SK-N-SH (cell line): Measurements from ENCODE around the gene DOCK8. TPM values are rescaled to one million over a fixed set of nuclear protein-coding genes. Genes with fewer than 3 reads are reported as not detected.

Source experiments
- CTCF ChIA-PET: fragments of 300-600, 350-600 bp; formaldehyde crosslinking; extraction: SDS; loops from one replicate; lab custom pipeline; 2021; lab: Yijun Ruan, JAX
- POLR2A ChIA-PET: fragments of 350-600 bp; sonication (Branson Sonifier 250); formaldehyde crosslinking; extraction: SDS; loops from one replicate; lab custom pipeline; 2020; ENCODE audit warnings: antibody characterized with exemption, inconsistent platforms; lab: Yijun Ruan, JAX
- DNase-seq: peaks from one replicate; pipeline ENCODE4 v3.0.0; 2012
- H2AFZ ChIP-seq: fragments of 200-600 bp; sonication (generic); 2 replicates; pipeline ENCODE4 v1.8.1; 2016; ENCODE audit warnings: antibody characterized with exemption, mild to moderate bottlenecking, low read depth
- H3F3A ChIP-seq: fragments of 200-600 bp; sonication (generic); replicated peaks from 2 replicates; pipeline ENCODE3; 2016; ENCODE audit warnings: antibody characterized with exemption, mild to moderate bottlenecking; ENCODE audit not compliant: insufficient read depth
- H3K27ac ChIP-seq, 2 experiments: fragments of 200-500 bp in 1 of 2; fragments of 200-600 bp in 1 of 2; sonication (Bioruptor generic) in 1 of 2; sonication (generic), shearing (Covaris generic) in 1 of 2; 2 replicates each; pipeline versions ENCODE4 v1.5.1 to v1.6.1; 2014 to 2016; ENCODE audit warnings: low read depth in 2 of 2, inconsistent platforms in 1 of 2, low read length in 1 of 2, mild to moderate bottlenecking in 1 of 2, mixed read lengths in 1 of 2
- H3K27me3 ChIP-seq: fragments of 200-600 bp; sonication (generic), shearing (Covaris generic); 2 replicates; pipeline ENCODE4 v1.6.1; 2016; ENCODE audit warnings: mixed run types; ENCODE audit not compliant: insufficient read depth
- H3K36me3 ChIP-seq, 2 experiments: fragments of 200-500 bp in 1 of 2; fragments of 200-600 bp in 1 of 2; sonication (Bioruptor generic) in 1 of 2; sonication (generic) in 1 of 2; replicated peaks in 1 of 2; 2 replicates each; pipeline versions ENCODE3 to v1.5.1; 2014 to 2016; ENCODE audit warnings: low read length in 1 of 2, mild to moderate bottlenecking in 1 of 2; ENCODE audit not compliant: insufficient read depth in 2 of 2, control insufficient read depth in 1 of 2
- H3K4me1 ChIP-seq, 2 experiments: fragments of 200-500 bp in 1 of 2; fragments of 200-600 bp in 1 of 2; sonication (Bioruptor generic) in 1 of 2; sonication (generic), shearing (Covaris generic) in 1 of 2; 2 replicates each; pipeline versions ENCODE4 v1.5.1 to v1.6.1; 2014 to 2016; ENCODE audit warnings: low read depth in 1 of 2, low read length in 1 of 2, mixed run types in 1 of 2; ENCODE audit not compliant: insufficient read depth in 2 of 2, control insufficient read depth in 1 of 2
- H3K4me2 ChIP-seq: fragments of 200-600 bp; sonication (generic), shearing (Covaris generic); 2 replicates; pipeline ENCODE4 v1.6.1; 2017; ENCODE audit warnings: mixed run types
- H3K4me3 ChIP-seq, 2 experiments: fragments of 200-500 bp in 1 of 2; fragments of 200-600 bp in 1 of 2; sonication (Bioruptor generic) in 1 of 2; sonication (generic), shearing (Covaris generic) in 1 of 2; 2 replicates each; pipeline versions ENCODE4 v1.5.1 to v1.8.1; 2014 to 2016; ENCODE audit warnings: low read depth in 2 of 2, inconsistent platforms in 1 of 2, low read length in 1 of 2, mild to moderate bottlenecking in 1 of 2, mixed read lengths in 1 of 2, moderate library complexity in 1 of 2
- H3K79me2 ChIP-seq: fragments of 200-600 bp; sonication (generic); 2 replicates; pipeline ENCODE4 v1.8.1; 2017; ENCODE audit warnings: mild to moderate bottlenecking; ENCODE audit not compliant: insufficient read depth
- H3K9ac ChIP-seq: fragments of 200-600 bp; sonication (generic); 2 replicates; pipeline ENCODE4 v1.6.1; 2017; ENCODE audit warnings: mixed run types
- H3K9me2 ChIP-seq: fragments of 200-600 bp; sonication (generic); 2 replicates; pipeline ENCODE4 v1.6.1; 2017; ENCODE audit warnings: mixed run types
- H3K9me3 ChIP-seq: fragments of 200-600 bp; sonication (generic); 2 replicates; pipeline ENCODE4 v1.6.1; 2017; ENCODE audit warnings: mixed run types, mild to moderate bottlenecking, moderate library complexity
- H4K20me1 ChIP-seq: fragments of 200-600 bp; sonication (generic); 2 replicates; pipeline ENCODE4 v1.6.1; 2017; ENCODE audit warnings: mild to moderate bottlenecking, mixed run types; ENCODE audit not compliant: insufficient read depth
- CHD2 ChIP-seq: fragments of 150-350 bp; IDR thresholded peaks from 2 replicates; pipeline ENCODE4 v1.6.1; 2018; ENCODE audit warnings: low read length; ENCODE audit not compliant: partially characterized antibody
- EZH2phosphoT487 ChIP-seq: fragments of 200-600 bp; sonication (generic); IDR thresholded peaks from 2 replicates; pipeline ENCODE4 v1.6.1; 2017; ENCODE audit warnings: low read depth, mixed run types, mild to moderate bottlenecking, antibody characterized with exemption, moderate library complexity, borderline replicate concordance
- FOXM1 ChIP-seq: IDR thresholded peaks from 2 replicates; pipeline ENCODE4 v1.4.0; 2012; ENCODE audit warnings: low read depth, mild to moderate bottlenecking
- JUND ChIP-seq: IDR thresholded peaks from 2 replicates; pipeline ENCODE4 v1.4.0; 2012
- NFIC ChIP-seq: IDR thresholded peaks from 2 replicates; pipeline ENCODE4 v1.4.0; 2012; ENCODE audit warnings: borderline replicate concordance
- RAD21 ChIP-seq: IDR thresholded peaks from 2 replicates; pipeline ENCODE4 v1.6.1; 2012; ENCODE audit warnings: mild to moderate bottlenecking, low read length
- RCOR1 ChIP-seq: fragments of 150-350 bp; IDR thresholded peaks from 2 replicates; pipeline ENCODE4 v1.6.1; 2017; ENCODE audit warnings: antibody characterized with exemption, low read length
- RFX5 ChIP-seq: IDR thresholded peaks from 2 replicates; pipeline ENCODE4 v1.6.1; 2012; ENCODE audit warnings: mild to moderate bottlenecking, improper control_type of control experiment, low read length
- RXRA ChIP-seq: IDR thresholded peaks from 2 replicates; pipeline ENCODE4 v1.4.0; 2012; ENCODE audit warnings: low read depth, mild to moderate bottlenecking, borderline replicate concordance
- SIN3A ChIP-seq: IDR thresholded peaks from 2 replicates; pipeline ENCODE4 v1.6.1; 2012; ENCODE audit warnings: low read depth, mild to moderate bottlenecking, low read length, moderate library complexity, borderline replicate concordance
- SMC3 ChIP-seq: IDR thresholded peaks from 2 replicates; pipeline ENCODE4 v1.6.1; 2012; ENCODE audit warnings: low read depth, low read length, improper control_type of control experiment
- TAF1 ChIP-seq: IDR thresholded peaks from 2 replicates; pipeline ENCODE4 v1.6.1; 2012; ENCODE audit warnings: low read depth, mild to moderate bottlenecking, low read length, moderate library complexity, borderline replicate concordance
- YY1 ChIP-seq: IDR thresholded peaks from 2 replicates; pipeline ENCODE4 v1.4.0; 2012; ENCODE audit warnings: low read depth, mild to moderate bottlenecking
- WGBS: methylation state at CpG from one replicate; pipeline ENCODE4 v1.1.6; 2017; ENCODE audit warnings: low lambda C conversion rate; 5-methylcytosine and 5-hydroxymethylcytosine counted together
- polyA plus RNA-seq, 3 experiments: library from polyadenylated mRNA; depleted of rRNA; stranded (reverse); fragments of >200 nt; gene quantifications; 2 replicates each; pipeline ENCODE4 v1.2.3, GENCODE V29; 2012
- TF ChIP-seq, protein P1 (sequence below): IDR thresholded peaks from 2 replicates; pipeline ENCODE4 v1.4.0; 2012; ENCODE audit warnings: low read depth, borderline replicate concordance
- TF ChIP-seq, protein P2 (sequence below): fragments of 200-600 bp; sonication (generic); IDR thresholded peaks from 2 replicates; pipeline ENCODE4 v1.6.1; 2017; ENCODE audit warnings: antibody characterized with exemption, mild to moderate bottlenecking, moderate library complexity

Gene DOCK8
- polyA plus RNA-seq, 1 of the 3 experiments (the other 2 are of a cell fraction), result not detected

DNA sequence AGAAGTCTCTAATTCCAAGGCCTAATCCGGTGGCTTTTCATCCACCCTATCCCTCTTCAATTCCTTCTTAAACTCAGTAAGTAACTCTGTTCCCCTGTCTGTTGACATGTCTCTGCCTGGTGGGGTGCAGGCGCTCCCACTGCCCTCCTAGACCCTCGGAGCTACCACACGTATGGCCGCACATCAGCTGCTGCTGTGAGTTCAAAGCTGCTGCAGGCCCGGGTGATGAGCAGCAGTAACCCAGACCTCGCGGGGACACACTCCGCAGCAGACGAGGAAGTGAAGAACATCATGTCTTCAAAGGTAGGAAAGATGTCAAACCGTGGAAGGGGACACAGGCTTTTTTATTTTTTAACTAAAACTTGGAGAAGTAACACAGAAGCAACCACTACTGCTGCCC lies 167.7 kb downstream of the DOCK8 start:
- Histone ChIP-seq H3K36me3 (no peaks in the 10 kb centered on the region), H3K9me3 (no peaks in the 10 kb centered on the region), H3K9ac (no peak overlapping the region), H3K4me3 (no peak overlapping the region), H3K4me1 (no peaks in the 10 kb centered on the region), H3K79me2 (no peaks in the 10 kb centered on the region), H2AFZ (no peak overlapping the region), H3K4me2 (no peak overlapping the region)
- CTCF ChIA-PET, result no interaction called here
- 15% methylated on average over 11 of the region's 11 CpGs for WGBS
- no peak for DNase-seq
- POLR2A ChIA-PET, result no interaction called here
- no peak for TF ChIP-seq TAF1
- TF ChIP-seq YY1, result no peak
- TF ChIP-seq SIN3A, result no peak
- no peak for TF ChIP-seq JUND
- TF ChIP-seq NFIC, result no peak
- no peak for TF ChIP-seq RCOR1
- TF ChIP-seq, protein P1, sequence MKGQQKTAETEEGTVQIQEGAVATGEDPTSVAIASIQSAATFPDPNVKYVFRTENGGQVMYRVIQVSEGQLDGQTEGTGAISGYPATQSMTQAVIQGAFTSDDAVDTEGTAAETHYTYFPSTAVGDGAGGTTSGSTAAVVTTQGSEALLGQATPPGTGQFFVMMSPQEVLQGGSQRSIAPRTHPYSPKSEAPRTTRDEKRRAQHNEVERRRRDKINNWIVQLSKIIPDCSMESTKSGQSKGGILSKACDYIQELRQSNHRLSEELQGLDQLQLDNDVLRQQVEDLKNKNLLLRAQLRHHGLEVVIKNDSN, result no peak
- no peak for TF ChIP-seq CHD2
- no peak for TF ChIP-seq EZH2phosphoT487
- TF ChIP-seq FOXM1, result no peak
- no peak for TF ChIP-seq RAD21
- TF ChIP-seq, all 33 proteins: peak for 0
- no peak overlapping the region for H3K27ac ChIP-seq
- H3K27me3 ChIP-seq, result peaks cover 22% of the 10 kb centered on the region; the same call in 1 of the 2 replicates
- H3K9me2 ChIP-seq, result no peaks in the 10 kb centered on the region
- no peaks in the 10 kb centered on the region for H4K20me1 ChIP-seq
- no peaks in the 10 kb centered on the region for H3F3A ChIP-seq

DNA sequence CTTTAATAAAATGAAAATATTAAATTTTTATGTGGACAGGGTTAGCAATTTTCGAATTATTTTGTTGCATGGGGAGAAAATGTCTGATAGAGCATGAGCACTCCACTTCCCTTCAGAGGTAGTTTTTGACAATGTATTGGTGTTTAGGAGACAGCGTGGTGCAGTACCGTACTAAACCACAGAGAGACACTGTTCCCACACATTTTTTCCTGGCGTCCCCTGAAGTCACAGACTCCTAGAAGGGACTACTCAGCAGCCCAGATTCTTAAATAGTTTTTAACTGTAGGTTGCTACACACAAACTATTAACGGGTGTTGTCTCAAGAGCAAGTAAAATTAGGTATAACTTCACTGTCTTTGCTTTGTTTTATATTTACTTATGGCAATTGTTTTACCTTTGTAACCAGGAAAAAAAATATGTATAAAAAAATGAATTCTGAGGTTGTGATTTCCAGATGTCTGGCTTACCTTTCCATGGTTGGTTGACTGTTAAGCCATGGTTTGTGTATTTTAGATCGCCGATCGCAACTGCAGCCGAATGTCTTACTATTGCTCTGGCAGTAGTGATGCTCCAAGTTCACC lies 171.2 kb downstream of the DOCK8 start:
- DNase-seq, result peak; percentile 34
- ChIA-PET POLR2A (no interaction called here), CTCF (interaction anchor here (0.7 kb wide), 2 partner anchors 8 to 25 kb away, joined by 3 to 4 read pairs; no protein-coding TSS in a partner anchor)
- Histone ChIP-seq H3K27me3 (peaks cover 48% of the 10 kb centered on the region; the same call in 1 of the 2 replicates), H3F3A (no peaks in the 10 kb centered on the region), H3K9me3 (no peaks in the 10 kb centered on the region), H3K4me1 (no peaks in the 10 kb centered on the region), H4K20me1 (no peaks in the 10 kb centered on the region), H3K27ac (no peak overlapping the region), H3K9me2 (no peaks in the 10 kb centered on the region), H3K79me2 (no peaks in the 10 kb centered on the region), H3K4me3 (peak overlapping the region in 1 of 2 experiments; percentile 23; a peak in 1 of 4 replicates), H3K9ac (no peak overlapping the region), H2AFZ (no peak overlapping the region), H3K4me2 (no peak overlapping the region), H3K36me3 (no peaks in the 10 kb centered on the region)
- 4% methylated on average over 9 of the region's 9 CpGs for WGBS
- TF ChIP-seq, protein P2, sequence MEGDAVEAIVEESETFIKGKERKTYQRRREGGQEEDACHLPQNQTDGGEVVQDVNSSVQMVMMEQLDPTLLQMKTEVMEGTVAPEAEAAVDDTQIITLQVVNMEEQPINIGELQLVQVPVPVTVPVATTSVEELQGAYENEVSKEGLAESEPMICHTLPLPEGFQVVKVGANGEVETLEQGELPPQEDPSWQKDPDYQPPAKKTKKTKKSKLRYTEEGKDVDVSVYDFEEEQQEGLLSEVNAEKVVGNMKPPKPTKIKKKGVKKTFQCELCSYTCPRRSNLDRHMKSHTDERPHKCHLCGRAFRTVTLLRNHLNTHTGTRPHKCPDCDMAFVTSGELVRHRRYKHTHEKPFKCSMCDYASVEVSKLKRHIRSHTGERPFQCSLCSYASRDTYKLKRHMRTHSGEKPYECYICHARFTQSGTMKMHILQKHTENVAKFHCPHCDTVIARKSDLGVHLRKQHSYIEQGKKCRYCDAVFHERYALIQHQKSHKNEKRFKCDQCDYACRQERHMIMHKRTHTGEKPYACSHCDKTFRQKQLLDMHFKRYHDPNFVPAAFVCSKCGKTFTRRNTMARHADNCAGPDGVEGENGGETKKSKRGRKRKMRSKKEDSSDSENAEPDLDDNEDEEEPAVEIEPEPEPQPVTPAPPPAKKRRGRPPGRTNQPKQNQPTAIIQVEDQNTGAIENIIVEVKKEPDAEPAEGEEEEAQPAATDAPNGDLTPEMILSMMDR, result peak; percentile 74
- TF ChIP-seq SMC3 (peak; percentile 72), RFX5 (no peak), RXRA (no peak), RAD21 (peak; percentile 72)
